OCI-LY1 (cell line): ENCODE results near the gene MDFIC.

Experiments
- H2AFZ ChIP-seq: fragments of 200-600 bp; sonication (generic), shearing (Covaris generic); 2 replicates; pipeline ENCODE4 v1.6.0; 2014; ENCODE audit warnings: antibody characterized with exemption, mild to moderate bottlenecking, low read length
- H3F3A ChIP-seq: fragments of 200-600 bp; sonication (generic), shearing (Covaris generic); 2 replicates; pipeline ENCODE4 v1.6.0; 2014; ENCODE audit warnings: mild to moderate bottlenecking, antibody characterized with exemption, low read length, moderate library complexity; ENCODE audit not compliant: insufficient read depth
- H3K27ac ChIP-seq: fragments of 200-600 bp; sonication (generic); 2 replicates; pipeline ENCODE4 v1.5.1; 2014; ENCODE audit warnings: low read length, mixed run types, mild to moderate bottlenecking, low read depth; ENCODE audit not compliant: poor library complexity, severe bottlenecking
- H3K27me3 ChIP-seq: fragments of 200-600 bp; sonication (generic); 2 replicates; pipeline ENCODE4 v1.6.0; 2014; ENCODE audit warnings: antibody characterized with exemption, mild to moderate bottlenecking, low read length, moderate library complexity; ENCODE audit not compliant: insufficient read depth
- H3K36me3 ChIP-seq: fragments of 200-600 bp; sonication (generic); 2 replicates; pipeline ENCODE4 v1.6.1; 2014; ENCODE audit warnings: mild to moderate bottlenecking, antibody characterized with exemption, low read length, moderate library complexity, mixed read lengths; ENCODE audit not compliant: insufficient read depth
- H3K4me1 ChIP-seq: fragments of 200-600 bp; sonication (generic); 2 replicates; pipeline ENCODE4 v1.5.1; 2014; ENCODE audit warnings: mild to moderate bottlenecking, low read length, moderate library complexity; ENCODE audit not compliant: insufficient read depth, severe bottlenecking
- H3K4me2 ChIP-seq: fragments of 200-600 bp; sonication (generic), shearing (Covaris generic); 2 replicates; pipeline ENCODE4 v1.6.1; 2014; ENCODE audit warnings: low read length
- H3K4me3 ChIP-seq: fragments of 200-600 bp; sonication (generic); 2 replicates; pipeline ENCODE4 v1.5.1; 2014; ENCODE audit warnings: low read length, low read depth, mild to moderate bottlenecking, mixed read lengths; ENCODE audit not compliant: poor library complexity, severe bottlenecking
- H3K79me2 ChIP-seq: fragments of 200-600 bp; shearing (Covaris generic); 2 replicates; pipeline ENCODE4 v1.6.1; 2016; ENCODE audit warnings: mixed run types, low read length, mixed read lengths; ENCODE audit not compliant: insufficient read depth
- H3K9ac ChIP-seq: fragments of 200-600 bp; sonication (generic), shearing (Covaris generic); 2 replicates; pipeline ENCODE4 v1.6.1; 2014; ENCODE audit warnings: mild to moderate bottlenecking, low read length, mixed read lengths
- H3K9me2 ChIP-seq: fragments of 200-600 bp; sonication (generic), shearing (Covaris generic); 2 replicates; pipeline ENCODE4 v1.6.1; 2014; ENCODE audit warnings: low read depth, mild to moderate bottlenecking, low read length, mixed read lengths
- H3K9me3 ChIP-seq: fragments of 200-600 bp; shearing (Covaris generic); 2 replicates; pipeline ENCODE4 v1.6.1; 2014; ENCODE audit warnings: low read length, mixed read lengths
- H4K20me1 ChIP-seq: fragments of 200-600 bp; sonication (generic), shearing (Covaris generic); 2 replicates; pipeline ENCODE4 v1.6.0; 2016; ENCODE audit warnings: mild to moderate bottlenecking, low read length; ENCODE audit not compliant: insufficient read depth
- CTCF ChIP-seq: fragments of 200-600 bp; sonication (generic), shearing (Covaris generic); IDR thresholded peaks from 2 replicates; pipeline ENCODE4 v1.5.1; 2017; ENCODE audit warnings: mild to moderate bottlenecking, antibody characterized with exemption, low read length, moderate library complexity, mixed read lengths
- EZH2 ChIP-seq: fragments of 200-600 bp; sonication (generic), shearing (Covaris generic); IDR thresholded peaks from 2 replicates; pipeline ENCODE4 v1.8.0; 2017; ENCODE audit warnings: borderline replicate concordance, mixed run types, mild to moderate bottlenecking, antibody characterized with exemption, low read length, moderate library complexity, mixed read lengths

Gene MDFIC

GRCh38 chr7:114979388-114979787, 57.5 kb downstream of the MDFIC start:
- H3K9me3 ChIP-seq, result no peaks in the 10 kb centered on the region
- TF ChIP-seq CTCF (no peak), EZH2 (no peak)
- no peak overlapping the region for H2AFZ ChIP-seq
- no peaks in the 10 kb centered on the region for H3F3A ChIP-seq
- no peaks in the 10 kb centered on the region for H4K20me1 ChIP-seq
- peaks cover 3% of the 10 kb centered on the region; the same call in 1 of the 2 replicates for H3K9me2 ChIP-seq
- no peaks in the 10 kb centered on the region for H3K79me2 ChIP-seq
- H3K36me3 ChIP-seq, result no peaks in the 10 kb centered on the region
- no peaks in the 10 kb centered on the region for H3K27me3 ChIP-seq
- H3K9ac ChIP-seq, result no peak overlapping the region
- H3K27ac ChIP-seq, result no peak overlapping the region
- H3K4me2 ChIP-seq, result no peak overlapping the region
- H3K4me3 ChIP-seq, result no peak overlapping the region
- no peaks in the 10 kb centered on the region for H3K4me1 ChIP-seq

- Histone ChIP-seq H3K4me1 (no peaks in the 10 kb centered on the region), H3K79me2 (no peaks in the 10 kb centered on the region), H4K20me1 (no peaks in the 10 kb centered on the region), H3K27ac (no peak overlapping the region), H3F3A (no peaks in the 10 kb centered on the region), H3K9ac (no peak overlapping the region), H3K9me2 (0 out of 2 replicates have a peak, but pooled peaks cover 3% of the 10 kb centered on the region), H3K4me2 (no peak overlapping the region), H2AFZ (no peak overlapping the region), H3K4me3 (no peak overlapping the region), H3K27me3 (no peaks in the 10 kb centered on the region), H3K9me3 (no peaks in the 10 kb centered on the region), H3K36me3 (no peaks in the 10 kb centered on the region)
- TF ChIP-seq EZH2 (no peak), CTCF (no peak)
Observed at GRCh38 chr7:114979803-114980507, 58.1 kb downstream of the MDFIC start.

GRCh38 chr7:114981323-114981722, 59.4 kb downstream of the MDFIC start:
- Histone ChIP-seq H3K27me3 (no peaks in the 10 kb centered on the region), H3K4me1 (no peaks in the 10 kb centered on the region), H3F3A (no peaks in the 10 kb centered on the region), H3K4me3 (no peak overlapping the region), H2AFZ (no peak overlapping the region), H3K36me3 (no peaks in the 10 kb centered on the region), H3K4me2 (no peak overlapping the region), H3K9ac (no peak overlapping the region), H3K79me2 (no peaks in the 10 kb centered on the region), H3K9me3 (no peaks in the 10 kb centered on the region), H3K9me2 (0 out of 2 replicates have a peak, but pooled peaks cover 3% of the 10 kb centered on the region), H4K20me1 (no peaks in the 10 kb centered on the region), H3K27ac (no peak overlapping the region)
- TF ChIP-seq CTCF (no peak), EZH2 (no peak)
